ENCODE data around the gene TAS1R1. TPM values are rescaled to one million over a fixed set of nuclear protein-coding genes. Genes with fewer than 3 reads are reported as not detected.

TAS1R1 gene
- total and polyA plus RNA-seq, 9 of the 15 experiments (the other 6 are each of a cell fraction or from before 2014, with no cell fraction given) = 0.06 TPM; not detected in 8

DNA sequence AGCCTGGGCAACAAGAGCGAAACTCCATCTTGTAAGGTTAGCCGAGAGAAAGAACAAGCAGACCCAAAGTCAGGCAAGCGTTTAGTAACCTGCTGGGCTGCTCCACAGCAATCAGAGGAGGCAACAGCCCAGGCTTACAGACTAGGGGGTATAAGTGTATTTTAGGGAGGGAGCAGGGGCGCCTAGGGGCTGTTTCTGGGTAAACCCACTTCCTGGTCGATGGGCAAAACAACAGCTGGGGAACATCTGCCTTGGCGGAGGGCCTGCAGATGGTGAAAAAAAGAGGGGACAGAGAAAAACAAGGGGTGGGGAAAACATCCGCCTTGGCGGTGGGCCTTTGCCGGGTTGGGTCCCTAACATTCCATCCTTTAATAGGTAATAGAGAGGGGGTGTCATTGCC is 5.2 kb downstream of the TAS1R1 start:
- in situ Hi-C loops (cut with MboI) (no loop called here), intact Hi-C loops (cut with micrococcal nuclease) (no loop called here)
- Histone ChIP-seq H3K36me3 (ENCODE audit: control insufficient read depth, insufficient read depth, low read length) (no peaks in the 10 kb centered on the region), H3K79me2 (ENCODE audit: control insufficient read depth, insufficient read depth, low read length) (no peaks in the 10 kb centered on the region), H3K9me1 (ENCODE audit: control insufficient read depth, insufficient read depth, low read length) (no peaks in the 10 kb centered on the region), H3K27me3 (ENCODE audit: control insufficient read depth in 2 of 2, insufficient read depth in 2 of 2, low read length in 2 of 2) (peaks cover 7 to 12% of the 10 kb centered on the region in 2 experiments; a peak in 4 of 5 replicates), H4K20me1 (replicated peaks; ENCODE audit: control insufficient read depth, insufficient read depth, low read length) (no peaks in the 10 kb centered on the region), H3K9ac (ENCODE audit: insufficient read depth in 1 of 2, low read depth in 2 of 2, low read length in 2 of 2) (no peak overlapping the region), H3K27ac (ENCODE audit: extremely low read depth, low read depth, low read length) (no peak overlapping the region), H3K9me3 (replicated peaks; ENCODE audit: control insufficient read depth, insufficient read depth, low read depth, low read length) (no peaks in the 10 kb centered on the region; the same call in 1 of the 2 replicates), H3K4me2 (ENCODE audit: insufficient read depth, low read length) (no peak overlapping the region), H2AFZ (ENCODE audit: low read depth, low read length) (no peak overlapping the region), H3K4me1 (replicated peaks in 1 of 2; ENCODE audit: control insufficient read depth in 2 of 2, insufficient read depth in 2 of 2, low read length in 2 of 2) (peaks cover 3 to 12% of the 10 kb centered on the region in 2 experiments; a peak in 4 of 5 replicates), H3K4me3 (no peak overlapping the region)
- DNase-seq (ENCODE audit: extremely low read depth in 1 of 4, low spot score in 3 of 4) (no peak), ATAC-seq (no peak), FAIRE-seq (no peak)
- BruUV-seq (replicated peaks) = no TSS peak
- POLR2A ChIA-PET = interaction anchor here (1.2 kb wide), 1 partner anchor 38 kb away, joined by 3 read pairs; no protein-coding TSS in a partner anchor
- TF ChIP-seq RFX5 (IDR thresholded peaks at IDR 0.05; ENCODE audit: low read depth, low read length) (no peak), ZFPM2 (CRISPR knock-in tag; IDR thresholded peaks at IDR 0.05) (no peak), ZNF384 (IDR thresholded peaks at IDR 0.05; ENCODE audit: low read depth, low read length) (no peak), MECOM (CRISPR knock-in tag; IDR thresholded peaks at IDR 0.05) (no peak), MXD1 (CRISPR knock-in tag; IDR thresholded peaks at IDR 0.05; ENCODE audit: borderline replicate concordance, poor library complexity, severe bottlenecking) (no peak), ZC3H4 (CRISPR knock-in tag; IDR thresholded peaks at IDR 0.05; ENCODE audit: borderline replicate concordance) (no peak), IRF2 (CRISPR knock-in tag; IDR thresholded peaks at IDR 0.05) (no peak), HDAC6 (IDR thresholded peaks at IDR 0.05; ENCODE audit: low read depth, low read length) (no peak), SMARCA4 (IDR thresholded peaks at IDR 0.05) (no peak), ZNF217 (CRISPR knock-in tag; IDR thresholded peaks at IDR 0.05) (no peak), ETV5 (CRISPR knock-in tag; IDR thresholded peaks at IDR 0.05; ENCODE audit: low read depth) (no peak), RFX1 (IDR thresholded peaks at IDR 0.05) (no peak), L3MBTL2 (IDR thresholded peaks at IDR 0.05) (no peak), ZKSCAN8 (CRISPR knock-in tag; IDR thresholded peaks at IDR 0.05) (no peak), SIX5 (IDR thresholded peaks at IDR 0.05; ENCODE audit: borderline replicate concordance in 1 of 2, insufficient read depth in 1 of 2, low read depth in 1 of 2, low read length in 2 of 2) (no peak)
- TF ChIP-seq, protein P1, sequence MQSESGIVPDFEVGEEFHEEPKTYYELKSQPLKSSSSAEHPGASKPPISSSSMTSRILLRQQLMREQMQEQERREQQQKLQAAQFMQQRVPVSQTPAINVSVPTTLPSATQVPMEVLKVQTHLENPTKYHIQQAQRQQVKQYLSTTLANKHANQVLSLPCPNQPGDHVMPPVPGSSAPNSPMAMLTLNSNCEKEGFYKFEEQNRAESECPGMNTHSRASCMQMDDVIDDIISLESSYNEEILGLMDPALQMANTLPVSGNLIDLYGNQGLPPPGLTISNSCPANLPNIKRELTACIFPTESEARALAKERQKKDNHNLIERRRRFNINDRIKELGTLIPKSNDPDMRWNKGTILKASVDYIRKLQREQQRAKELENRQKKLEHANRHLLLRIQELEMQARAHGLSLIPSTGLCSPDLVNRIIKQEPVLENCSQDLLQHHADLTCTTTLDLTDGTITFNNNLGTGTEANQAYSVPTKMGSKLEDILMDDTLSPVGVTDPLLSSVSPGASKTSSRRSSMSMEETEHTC (IDR thresholded peaks at IDR 0.05) = no peak
- TF ChIP-seq, protein P2, sequence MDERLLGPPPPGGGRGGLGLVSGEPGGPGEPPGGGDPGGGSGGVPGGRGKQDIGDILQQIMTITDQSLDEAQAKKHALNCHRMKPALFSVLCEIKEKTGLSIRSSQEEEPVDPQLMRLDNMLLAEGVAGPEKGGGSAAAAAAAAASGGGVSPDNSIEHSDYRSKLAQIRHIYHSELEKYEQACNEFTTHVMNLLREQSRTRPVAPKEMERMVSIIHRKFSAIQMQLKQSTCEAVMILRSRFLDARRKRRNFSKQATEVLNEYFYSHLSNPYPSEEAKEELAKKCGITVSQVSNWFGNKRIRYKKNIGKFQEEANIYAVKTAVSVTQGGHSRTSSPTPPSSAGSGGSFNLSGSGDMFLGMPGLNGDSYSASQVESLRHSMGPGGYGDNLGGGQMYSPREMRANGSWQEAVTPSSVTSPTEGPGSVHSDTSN (CRISPR knock-in tag; IDR thresholded peaks at IDR 0.05; ENCODE audit: low read depth) = no peak
- TF ChIP-seq, protein P2 (tag; conservative IDR thresholded peaks at IDR 0.05; ENCODE audit: low read depth) = no peak
- CTCF ChIA-PET (ENCODE audit: low intra/inter-chr PET ratio) = no interaction called here
- 64% methylated on average over 9 of the region's 9 CpGs for WGBS (ENCODE audit: insufficient coverage, low coverage, missing lambda C conversion rate)
